ENCODE measurements around the gene MTFR2. TPM values are rescaled to one million over a fixed set of nuclear protein-coding genes. Genes with fewer than 3 reads are reported as not detected.

MTFR2 gene
- total RNA-seq, 1 experiment from 2014 or later: 6.2 TPM

- TF ChIP-seq EZH2 (IDR thresholded peaks at IDR 0.05; ENCODE audit: low read length, unreplicated experiment): no peak
- TF ChIP-seq EZH2phosphoT487 (IDR thresholded peaks at IDR 0.05; ENCODE audit: borderline replicate concordance, low read length): no peak
- TF ChIP-seq, protein P1, sequence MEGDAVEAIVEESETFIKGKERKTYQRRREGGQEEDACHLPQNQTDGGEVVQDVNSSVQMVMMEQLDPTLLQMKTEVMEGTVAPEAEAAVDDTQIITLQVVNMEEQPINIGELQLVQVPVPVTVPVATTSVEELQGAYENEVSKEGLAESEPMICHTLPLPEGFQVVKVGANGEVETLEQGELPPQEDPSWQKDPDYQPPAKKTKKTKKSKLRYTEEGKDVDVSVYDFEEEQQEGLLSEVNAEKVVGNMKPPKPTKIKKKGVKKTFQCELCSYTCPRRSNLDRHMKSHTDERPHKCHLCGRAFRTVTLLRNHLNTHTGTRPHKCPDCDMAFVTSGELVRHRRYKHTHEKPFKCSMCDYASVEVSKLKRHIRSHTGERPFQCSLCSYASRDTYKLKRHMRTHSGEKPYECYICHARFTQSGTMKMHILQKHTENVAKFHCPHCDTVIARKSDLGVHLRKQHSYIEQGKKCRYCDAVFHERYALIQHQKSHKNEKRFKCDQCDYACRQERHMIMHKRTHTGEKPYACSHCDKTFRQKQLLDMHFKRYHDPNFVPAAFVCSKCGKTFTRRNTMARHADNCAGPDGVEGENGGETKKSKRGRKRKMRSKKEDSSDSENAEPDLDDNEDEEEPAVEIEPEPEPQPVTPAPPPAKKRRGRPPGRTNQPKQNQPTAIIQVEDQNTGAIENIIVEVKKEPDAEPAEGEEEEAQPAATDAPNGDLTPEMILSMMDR (conservative IDR thresholded peaks at IDR 0.05; ENCODE audit: low read depth, low read length): no peak
- ChIA-PET POLR2A (ENCODE audit: unreplicated experiment) (interaction anchor here (0.6 kb wide), 1 partner anchor 9 kb away, joined by 4 read pairs; no protein-coding TSS in a partner anchor), CTCF (no interaction called here)
- H3K9me3 ChIP-seq (ENCODE audit: low read length): no peaks in the 10 kb centered on the region
- H3K4me1 ChIP-seq (ENCODE audit: insufficient read depth, low read length): peaks cover 33% of the 10 kb centered on the region
- ATAC-seq (no peak), DNase-seq (no peak)
- peaks cover 37% of the 10 kb centered on the region for H3K36me3 ChIP-seq (ENCODE audit: low read depth, low read length)
- BruUV-seq (replicated peaks): no TSS peak
- intact Hi-C loops (cut with micrococcal nuclease): no loop called here
- no peaks in the 10 kb centered on the region for H3F3A ChIP-seq (ENCODE audit: low read length, unreplicated experiment)
- no peak overlapping the region for H3K9ac ChIP-seq (ENCODE audit: low read length)
- no peaks in the 10 kb centered on the region for H3K27me3 ChIP-seq (ENCODE audit: low read length)
- peaks cover 90% of the 10 kb centered on the region for H4K20me1 ChIP-seq (ENCODE audit: low read length)
- no peak overlapping the region for H3K4me3 ChIP-seq (ENCODE audit: low read length)
- no peak overlapping the region for H3K27ac ChIP-seq (ENCODE audit: low read length)
- peaks cover 95% of the 10 kb centered on the region for H3K79me2 ChIP-seq (ENCODE audit: low read length)
- no peak overlapping the region for H2AFZ ChIP-seq (ENCODE audit: low read length)
- H3K4me2 ChIP-seq (ENCODE audit: low read length): peak overlapping the region; percentile 34
- no peaks in the 10 kb centered on the region for H3K9me2 ChIP-seq (replicated peaks; ENCODE audit: low read length)
Measured at GRCh38 chr6:136282906-136283305, 32.8 kb upstream of the MTFR2 start.

DNA sequence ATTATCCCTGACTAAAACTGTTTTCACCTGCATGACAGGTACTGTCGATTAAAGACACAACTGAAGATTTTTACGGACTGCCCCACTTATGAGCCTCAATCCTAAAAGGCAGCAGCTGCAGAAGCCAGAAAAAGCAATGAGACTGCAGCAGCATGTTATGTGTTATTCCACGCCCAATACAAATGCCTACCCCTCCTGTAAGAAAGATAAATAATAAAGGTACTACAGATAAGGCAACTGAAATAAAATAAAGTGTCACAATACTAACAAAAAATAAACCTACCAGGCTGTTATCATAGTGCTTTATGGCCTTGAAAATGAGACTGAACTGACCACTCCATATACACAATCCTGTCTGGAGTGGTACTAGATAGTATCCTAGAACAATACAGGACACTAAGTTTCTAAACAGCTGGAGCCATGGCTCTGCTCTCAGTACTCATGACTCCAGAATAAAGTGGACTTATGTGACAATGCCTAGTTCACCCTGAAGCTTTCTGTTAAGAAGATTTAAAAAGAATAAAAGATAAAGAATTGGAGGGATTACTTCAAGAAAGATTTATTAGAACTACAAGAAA, 30.0 kb upstream of the MTFR2 start:
- Histone ChIP-seq H3K27ac (ENCODE audit: low read length) (no peak overlapping the region), H3K36me3 (ENCODE audit: low read depth, low read length) (peaks cover 50% of the 10 kb centered on the region), H3K4me1 (ENCODE audit: insufficient read depth, low read length) (peaks cover 23% of the 10 kb centered on the region), H3K27me3 (ENCODE audit: low read length) (no peaks in the 10 kb centered on the region), H3K9me3 (ENCODE audit: low read length) (no peaks in the 10 kb centered on the region), H2AFZ (ENCODE audit: low read length) (no peak overlapping the region), H3F3A (ENCODE audit: low read length, unreplicated experiment) (no peaks in the 10 kb centered on the region), H3K4me2 (ENCODE audit: low read length) (no peak overlapping the region), H3K9ac (ENCODE audit: low read length) (no peak overlapping the region), H4K20me1 (ENCODE audit: low read length) (peaks cover 68% of the 10 kb centered on the region), H3K9me2 (replicated peaks; ENCODE audit: low read length) (no peaks in the 10 kb centered on the region), H3K79me2 (ENCODE audit: low read length) (peaks cover 80% of the 10 kb centered on the region), H3K4me3 (ENCODE audit: low read length) (no peak overlapping the region)
- BruUV-seq (replicated peaks): no TSS peak
- no peak for DNase-seq
- ChIA-PET CTCF (no interaction called here), POLR2A (ENCODE audit: unreplicated experiment) (no interaction called here)
- no peak for ATAC-seq
- no peak for TF ChIP-seq EZH2 (IDR thresholded peaks at IDR 0.05; ENCODE audit: low read length, unreplicated experiment)
- TF ChIP-seq, protein P1 (conservative IDR thresholded peaks at IDR 0.05; ENCODE audit: low read depth, low read length): no peak
- TF ChIP-seq EZH2phosphoT487 (IDR thresholded peaks at IDR 0.05; ENCODE audit: borderline replicate concordance, low read length): no peak
- intact Hi-C loops (cut with micrococcal nuclease): no loop called here

- ChIA-PET CTCF (no interaction called here), POLR2A (ENCODE audit: unreplicated experiment) (interaction anchor here (0.6 kb wide), 1 partner anchor 9 kb away, joined by 4 read pairs; no protein-coding TSS in a partner anchor)
- Histone ChIP-seq H3K9me3 (ENCODE audit: low read length) (no peaks in the 10 kb centered on the region), H3K9ac (ENCODE audit: low read length) (no peak overlapping the region), H3K27me3 (ENCODE audit: low read length) (no peaks in the 10 kb centered on the region), H3K9me2 (replicated peaks; ENCODE audit: low read length) (no peaks in the 10 kb centered on the region), H2AFZ (ENCODE audit: low read length) (no peak overlapping the region), H3K36me3 (ENCODE audit: low read depth, low read length) (peaks cover 72% of the 10 kb centered on the region), H3K4me2 (ENCODE audit: low read length) (no peak overlapping the region), H3K27ac (ENCODE audit: low read length) (no peak overlapping the region), H3F3A (ENCODE audit: low read length, unreplicated experiment) (no peaks in the 10 kb centered on the region), H3K4me3 (ENCODE audit: low read length) (no peak overlapping the region), H4K20me1 (ENCODE audit: low read length) (peaks cover 31% of the 10 kb centered on the region), H3K79me2 (ENCODE audit: low read length) (peaks cover 47% of the 10 kb centered on the region), H3K4me1 (ENCODE audit: insufficient read depth, low read length) (no peaks in the 10 kb centered on the region)
- intact Hi-C loops (cut with micrococcal nuclease): no loop called here
- no TSS peak for BruUV-seq (replicated peaks)
- TF ChIP-seq, protein P1 (conservative IDR thresholded peaks at IDR 0.05; ENCODE audit: low read depth, low read length): no peak
- TF ChIP-seq EZH2phosphoT487 (IDR thresholded peaks at IDR 0.05; ENCODE audit: borderline replicate concordance, low read length) (no peak), EZH2 (IDR thresholded peaks at IDR 0.05; ENCODE audit: low read length, unreplicated experiment) (no peak)
- no peak for ATAC-seq
- no peak for DNase-seq
Measured at GRCh38 chr6:136274062-136274461, 24.0 kb upstream of the MTFR2 start.

Data from PC-3 (cell line).